H9 (cell line): ENCODE measurements around the gene NPIPB8. TPM values are rescaled to one million over a fixed set of nuclear protein-coding genes. Genes with fewer than 3 reads are reported as not detected.
"Not testable (repeated sequence)": the region's sequence is repeated elsewhere in the genome, so short reads cannot be mapped to it uniquely, and the experiment has no call there.

Experiments used
- DNase-seq: peaks from one replicate; pipeline ENCODE4 v3.0.0-alpha.2; 2017
- H2AFZ ChIP-seq: one replicate; pipeline ENCODE4 v1.6.1; 2013; ENCODE audit warnings: mild to moderate bottlenecking, low read length, control low read depth, moderate library complexity
- H2AK5ac ChIP-seq: 2 replicates; pipeline ENCODE4 v1.6.1; 2013; ENCODE audit warnings: low read length, control low read depth, mixed read lengths; ENCODE audit not compliant: insufficient read length
- H2BK120ac ChIP-seq: one replicate; pipeline ENCODE4 v1.6.1; 2013; ENCODE audit warnings: low read depth, mild to moderate bottlenecking, low read length, control low read depth, inconsistent platforms; ENCODE audit not compliant: poor library complexity, severe bottlenecking
- H2BK12ac ChIP-seq: 2 replicates; pipeline ENCODE4 v1.6.1; 2013; ENCODE audit warnings: low read length, control low read depth, mixed read lengths, low read depth; ENCODE audit not compliant: insufficient read length
- H2BK15ac ChIP-seq: 2 replicates; pipeline ENCODE4 v1.6.1; 2013; ENCODE audit warnings: low read depth, low read length, control low read depth
- H2BK20ac ChIP-seq: one replicate; pipeline ENCODE4 v1.6.1; 2013; ENCODE audit warnings: low read depth, mild to moderate bottlenecking, low read length, control low read depth, inconsistent platforms; ENCODE audit not compliant: poor library complexity, severe bottlenecking
- H2BK5ac ChIP-seq: 2 replicates; pipeline ENCODE4 v1.6.1; 2013; ENCODE audit warnings: low read length, control low read depth, mixed read lengths; ENCODE audit not compliant: insufficient read length
- H3K14ac ChIP-seq: 2 replicates; pipeline ENCODE4 v1.6.1; 2013; ENCODE audit warnings: low read length, control low read depth; ENCODE audit not compliant: insufficient read depth
- H3K18ac ChIP-seq: 2 replicates; pipeline ENCODE4 v1.6.1; 2013; ENCODE audit warnings: low read depth, mild to moderate bottlenecking, mixed read lengths, low read length, control low read depth; ENCODE audit not compliant: insufficient read length
- H3K23ac ChIP-seq: 2 replicates; pipeline ENCODE4 v1.6.1; 2013; ENCODE audit warnings: low read length, control low read depth, mixed read lengths, low read depth; ENCODE audit not compliant: insufficient read length
- H3K23me2 ChIP-seq: 2 replicates; pipeline ENCODE4 v1.6.1; 2013; ENCODE audit warnings: low read depth, mild to moderate bottlenecking, mixed read lengths, low read length, control low read depth; ENCODE audit not compliant: insufficient read length, poor library complexity, severe bottlenecking
- H3K27ac ChIP-seq: 2 replicates; pipeline ENCODE4 v1.5.1; 2013; ENCODE audit warnings: low read length, control low read depth, mixed read lengths, low read depth; ENCODE audit not compliant: insufficient read length
- H3K27me3 ChIP-seq: 2 replicates; pipeline ENCODE4 v1.6.1; 2013; ENCODE audit warnings: low read length, control low read depth, inconsistent platforms; ENCODE audit not compliant: insufficient read depth
- H3K4ac ChIP-seq: 2 replicates; pipeline ENCODE4 v1.6.1; 2013; ENCODE audit warnings: low read depth, mild to moderate bottlenecking, control low read depth, inconsistent platforms, low read length, moderate library complexity
- H3K4me1 ChIP-seq: 2 replicates; pipeline ENCODE4 v1.6.1; 2013; ENCODE audit warnings: low read length, control low read depth, inconsistent platforms; ENCODE audit not compliant: insufficient read depth
- H3K4me2 ChIP-seq: 2 replicates; pipeline ENCODE4 v1.6.1; 2013; ENCODE audit warnings: low read length, control low read depth, mixed read lengths; ENCODE audit not compliant: insufficient read length, insufficient read depth
- H3K56ac ChIP-seq: 2 replicates; pipeline ENCODE4 v1.6.1; 2013; ENCODE audit warnings: low read depth, mild to moderate bottlenecking, mixed read lengths, low read length, control low read depth; ENCODE audit not compliant: insufficient read length
- H3K79me1 ChIP-seq: 2 replicates; pipeline ENCODE4 v1.6.1; 2013; ENCODE audit warnings: low read depth, mild to moderate bottlenecking, moderate library complexity, low read length, control low read depth, inconsistent platforms; ENCODE audit not compliant: insufficient read depth, poor library complexity, severe bottlenecking
- H3K79me2 ChIP-seq: 2 replicates; pipeline ENCODE4 v1.6.1; 2013; ENCODE audit warnings: low read length, control low read depth, inconsistent platforms; ENCODE audit not compliant: insufficient read depth
- H3K9ac ChIP-seq: 2 replicates; pipeline ENCODE4 v1.6.1; 2013; ENCODE audit warnings: low read length, control low read depth, mixed read lengths; ENCODE audit not compliant: insufficient read length; ENCODE audit errors: extremely low read depth
- H3K9me3 ChIP-seq: one replicate; pipeline ENCODE4 v1.6.1; 2013; ENCODE audit warnings: low read depth, low read length, inconsistent platforms; ENCODE audit not compliant: control insufficient read depth
- H3T11ph ChIP-seq: one replicate; pipeline ENCODE4 v1.6.1; 2013; ENCODE audit warnings: mild to moderate bottlenecking, low read length, control low read depth, inconsistent platforms
- H4K20me1 ChIP-seq: one replicate; pipeline ENCODE4 v1.6.1; 2013; ENCODE audit not compliant: control insufficient read depth, insufficient read length, insufficient read depth
- H4K5ac ChIP-seq: 2 replicates; pipeline ENCODE4 v1.6.1; 2013; ENCODE audit warnings: low read depth, mild to moderate bottlenecking, mixed read lengths, low read length, control low read depth; ENCODE audit not compliant: insufficient read length
- H4K8ac ChIP-seq: replicated peaks from 2 replicates; pipeline ENCODE4 v1.6.1; 2013; ENCODE audit warnings: low read length, control low read depth, mixed read lengths, low read depth; ENCODE audit not compliant: insufficient read length
- H4K91ac ChIP-seq: 2 replicates; pipeline ENCODE4 v1.6.1; 2013; ENCODE audit warnings: low read depth, mild to moderate bottlenecking, moderate library complexity, mixed read lengths, low read length, control low read depth; ENCODE audit not compliant: insufficient read length
- H3K27ac Mint-ChIP-seq, 3 experiments: 2 replicates in 2 of 3; 3 replicates in 1 of 3; pipeline ENCODE4 v1.8.0; 2020 to 2021; ENCODE audit warnings: mixed read lengths in 3 of 3, mild to moderate bottlenecking in 1 of 3, moderate library complexity in 1 of 3
- H3K27me3 Mint-ChIP-seq: 2 replicates; pipeline ENCODE4 v1.8.0; 2021; ENCODE audit warnings: low read depth, mild to moderate bottlenecking, moderate library complexity, mixed read lengths
- H3K36me3 Mint-ChIP-seq, 3 experiments: 2 replicates in 2 of 3; 3 replicates in 1 of 3; pipeline ENCODE4 v1.8.0; 2020 to 2021; ENCODE audit warnings: low read depth in 3 of 3, mixed read lengths in 3 of 3; ENCODE audit not compliant: insufficient read depth in 1 of 3
- H3K4me1 Mint-ChIP-seq, 2 experiments: 2 replicates each; pipeline ENCODE4 v1.8.0; 2020; ENCODE audit warnings: mixed read lengths in 2 of 2
- H3K4me3 Mint-ChIP-seq, 2 experiments: 2 replicates in 1 of 2; 3 replicates in 1 of 2; pipeline ENCODE4 v1.8.0; 2020 to 2021; ENCODE audit warnings: mild to moderate bottlenecking in 2 of 2, mixed read lengths in 2 of 2, moderate library complexity in 1 of 2
- H3K9me3 Mint-ChIP-seq, 2 experiments: 2 replicates in 1 of 2; 3 replicates in 1 of 2; pipeline ENCODE4 v1.8.0; 2020; ENCODE audit warnings: mild to moderate bottlenecking in 2 of 2, mixed read lengths in 2 of 2, moderate library complexity in 1 of 2
- WGBS: extraction: QIAGEN DNeasy Blood & Tissue Kit; methylation state at CpG from one replicate; pipeline ENCODE4 v1.1.7; 2013; ENCODE audit warnings: missing lambda C conversion rate, low lambda C conversion rate, mixed read lengths; ENCODE audit not compliant: insufficient read length; ENCODE audit errors: extremely low coverage; 5-methylcytosine and 5-hydroxymethylcytosine counted together
- total RNA-seq: library from RNA; stranded (reverse); gene quantifications from 2 replicates; pipeline ENCODE4 v1.2.1, GENCODE V29; 2021

NPIPB8 gene
- total RNA-seq, 1 experiment from 2014 or later, result not detected

DNA sequence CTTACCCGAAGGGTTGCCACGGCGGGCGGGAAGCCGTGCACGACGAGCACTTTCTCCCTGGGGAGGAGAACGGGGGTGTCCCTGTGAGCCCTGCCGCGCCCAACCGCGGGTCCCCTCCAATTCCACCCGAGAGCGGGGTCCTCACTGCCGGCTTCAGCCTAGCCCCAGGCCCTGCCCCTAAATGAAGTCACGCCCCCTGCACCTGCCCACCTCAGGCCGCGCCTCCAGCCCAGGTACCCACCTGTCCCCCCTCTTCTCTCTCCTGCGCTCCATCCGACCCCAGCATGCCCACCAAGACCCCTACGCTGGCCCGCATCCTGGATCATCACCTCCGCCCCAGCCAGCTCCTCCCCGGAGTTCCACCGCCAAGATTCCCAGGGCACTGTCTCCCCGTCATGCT, 24.0 kb upstream of the NPIPB8 start:
- not testable (repeated sequence) for H2BK12ac ChIP-seq, H4K91ac ChIP-seq, H3K9me3 ChIP-seq, H3K27ac ChIP-seq, H3K27ac Mint-ChIP-seq, H3K4me3 Mint-ChIP-seq, H2AFZ ChIP-seq, H3K27me3 ChIP-seq, H3K27me3 Mint-ChIP-seq, H2BK5ac ChIP-seq, H3K56ac ChIP-seq, H3K4ac ChIP-seq, H2AK5ac ChIP-seq, H3K23me2 ChIP-seq, H3K9ac ChIP-seq, H3K18ac ChIP-seq, H4K20me1 ChIP-seq, H2BK120ac ChIP-seq, H3K79me1 ChIP-seq, H2BK15ac ChIP-seq, H3K23ac ChIP-seq, H3K36me3 Mint-ChIP-seq, H4K8ac ChIP-seq, H3K9me3 Mint-ChIP-seq, H4K5ac ChIP-seq, H3K4me1 ChIP-seq, H2BK20ac ChIP-seq, H3K14ac ChIP-seq, H3T11ph ChIP-seq, H3K79me2 ChIP-seq, H3K4me2 ChIP-seq
- DNase-seq, result peak; percentile 52
- WGBS, result no CpG with 5 or more reads among the region's 26 CpGs
- peaks cover 31 to 40% of the 10 kb centered on the region in 2 experiments for H3K4me1 Mint-ChIP-seq

- H3K79me2 ChIP-seq, H3K4me1 ChIP-seq, H2AK5ac ChIP-seq, H3T11ph ChIP-seq, H2AFZ ChIP-seq, H2BK15ac ChIP-seq, H2BK5ac ChIP-seq, H3K4me2 ChIP-seq, H4K91ac ChIP-seq, H4K8ac ChIP-seq, H3K27me3 ChIP-seq, H2BK120ac ChIP-seq, DNase-seq, H4K5ac ChIP-seq, H3K14ac ChIP-seq, H3K4me3 Mint-ChIP-seq, H3K23ac ChIP-seq, H3K23me2 ChIP-seq, H3K27ac Mint-ChIP-seq, H2BK12ac ChIP-seq, H3K36me3 Mint-ChIP-seq, H2BK20ac ChIP-seq, H3K27me3 Mint-ChIP-seq, H3K9ac ChIP-seq, H3K79me1 ChIP-seq, H3K56ac ChIP-seq, H4K20me1 ChIP-seq, H3K18ac ChIP-seq, H3K9me3 ChIP-seq, H3K4ac ChIP-seq, H3K9me3 Mint-ChIP-seq, H3K27ac ChIP-seq: not testable (repeated sequence)
- WGBS, result no CpG with 5 or more reads among the region's 16 CpGs
- H3K4me1 Mint-ChIP-seq, result peaks cover 27 to 37% of the 10 kb centered on the region in 2 experiments
Measured at GRCh38 chr16:28614561-28614960, 23.3 kb upstream of the NPIPB8 start.
